Measurements from ENCODE around the gene TALDO1.

TALDO1 gene

GRCh38 chr11:788953-789940, 42.0 kb downstream of the TALDO1 start:
- H3K4me3 ChIP-seq (ENCODE audit: low read depth, low read length) = peak overlapping the region; percentile 44
- DNase-seq (ENCODE audit: low read depth) = peak; percentile 65
- TF ChIP-seq, protein P1, sequence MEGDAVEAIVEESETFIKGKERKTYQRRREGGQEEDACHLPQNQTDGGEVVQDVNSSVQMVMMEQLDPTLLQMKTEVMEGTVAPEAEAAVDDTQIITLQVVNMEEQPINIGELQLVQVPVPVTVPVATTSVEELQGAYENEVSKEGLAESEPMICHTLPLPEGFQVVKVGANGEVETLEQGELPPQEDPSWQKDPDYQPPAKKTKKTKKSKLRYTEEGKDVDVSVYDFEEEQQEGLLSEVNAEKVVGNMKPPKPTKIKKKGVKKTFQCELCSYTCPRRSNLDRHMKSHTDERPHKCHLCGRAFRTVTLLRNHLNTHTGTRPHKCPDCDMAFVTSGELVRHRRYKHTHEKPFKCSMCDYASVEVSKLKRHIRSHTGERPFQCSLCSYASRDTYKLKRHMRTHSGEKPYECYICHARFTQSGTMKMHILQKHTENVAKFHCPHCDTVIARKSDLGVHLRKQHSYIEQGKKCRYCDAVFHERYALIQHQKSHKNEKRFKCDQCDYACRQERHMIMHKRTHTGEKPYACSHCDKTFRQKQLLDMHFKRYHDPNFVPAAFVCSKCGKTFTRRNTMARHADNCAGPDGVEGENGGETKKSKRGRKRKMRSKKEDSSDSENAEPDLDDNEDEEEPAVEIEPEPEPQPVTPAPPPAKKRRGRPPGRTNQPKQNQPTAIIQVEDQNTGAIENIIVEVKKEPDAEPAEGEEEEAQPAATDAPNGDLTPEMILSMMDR (IDR thresholded peaks at IDR 0.05; ENCODE audit: insufficient read depth, low read depth, low read length, missing control alignments) = no peak

DNA sequence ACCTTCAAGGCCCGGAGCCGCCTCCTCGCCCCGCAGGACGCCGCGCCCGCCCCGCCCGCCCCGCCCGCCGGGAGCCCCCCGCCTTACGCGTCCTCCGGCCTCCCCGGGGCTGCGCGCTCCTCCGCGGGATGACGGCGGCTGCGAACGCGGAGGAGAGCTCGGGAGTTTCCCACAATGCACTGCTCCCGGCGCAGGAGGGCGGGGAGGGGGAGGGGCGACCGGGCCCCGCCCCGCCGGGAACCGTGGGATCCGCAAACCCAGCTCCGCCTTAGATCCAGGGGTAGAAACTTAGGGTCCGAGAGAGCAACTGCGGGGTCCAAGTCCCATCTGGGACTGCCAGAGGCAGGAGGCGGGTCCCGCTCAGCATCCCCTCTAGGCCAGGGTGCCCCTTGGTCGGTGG, 42.7 kb downstream of the TALDO1 start, which contains the start of gene CEND1:
CEND1 (minus strand) TSS at position 148 of the 400 bp plus-strand sequence. CDS start 1,514 bp downstream, outside the sequence.
- peak within 1 kb of the TSS; percentile 44 for H3K4me3 ChIP-seq (ENCODE audit: low read depth, low read length)
- TF ChIP-seq, protein P1 (IDR thresholded peaks at IDR 0.05; ENCODE audit: insufficient read depth, low read depth, low read length, missing control alignments) = no peak
- peak; percentile 73 for DNase-seq (ENCODE audit: low read depth)

DNA sequence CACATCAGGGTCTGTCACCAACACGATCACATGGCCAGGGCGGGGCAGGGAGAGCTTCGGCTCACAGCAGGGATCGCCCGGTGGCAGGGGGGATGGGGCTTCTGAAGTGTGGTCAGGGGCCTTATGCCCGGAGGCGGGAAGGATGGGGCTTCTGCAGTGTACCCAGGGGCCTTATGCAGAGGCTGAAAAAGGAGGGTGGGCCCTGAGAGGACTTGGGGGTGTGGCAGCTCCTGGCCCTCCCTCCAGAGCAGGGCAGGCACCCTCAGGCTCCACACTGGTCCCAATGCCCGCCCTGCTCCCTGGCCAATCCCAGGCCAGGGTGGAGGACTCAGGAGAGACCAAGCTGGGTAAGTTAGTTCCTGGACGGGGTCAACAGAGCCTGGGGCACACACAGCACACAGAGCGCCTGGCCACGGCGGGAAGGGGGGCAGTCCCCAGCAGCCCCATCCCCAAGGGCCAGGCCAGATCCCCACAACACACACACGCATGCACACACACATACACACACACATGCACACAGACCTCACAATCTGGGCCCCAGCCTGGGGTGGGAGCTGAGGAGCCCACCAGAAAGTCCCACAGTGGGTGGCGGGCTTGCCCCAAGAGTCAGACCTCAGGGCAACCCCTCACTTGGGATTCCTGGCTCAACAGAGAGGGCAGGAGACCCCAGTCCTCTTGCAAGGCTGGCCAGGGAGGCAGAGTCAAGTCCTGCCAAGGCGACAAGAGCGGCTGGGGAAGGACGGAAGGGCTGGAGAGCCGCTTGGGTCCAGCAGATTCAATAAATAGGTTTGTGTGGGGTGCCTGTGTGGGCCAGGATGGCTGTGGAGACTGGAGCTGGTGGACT, 43.7 kb downstream of the TALDO1 start:
- H3K4me3 ChIP-seq (ENCODE audit: low read depth, low read length) = no peak overlapping the region
- TF ChIP-seq, protein P1 (IDR thresholded peaks at IDR 0.05; ENCODE audit: insufficient read depth, low read depth, low read length, missing control alignments) = no peak

DNA sequence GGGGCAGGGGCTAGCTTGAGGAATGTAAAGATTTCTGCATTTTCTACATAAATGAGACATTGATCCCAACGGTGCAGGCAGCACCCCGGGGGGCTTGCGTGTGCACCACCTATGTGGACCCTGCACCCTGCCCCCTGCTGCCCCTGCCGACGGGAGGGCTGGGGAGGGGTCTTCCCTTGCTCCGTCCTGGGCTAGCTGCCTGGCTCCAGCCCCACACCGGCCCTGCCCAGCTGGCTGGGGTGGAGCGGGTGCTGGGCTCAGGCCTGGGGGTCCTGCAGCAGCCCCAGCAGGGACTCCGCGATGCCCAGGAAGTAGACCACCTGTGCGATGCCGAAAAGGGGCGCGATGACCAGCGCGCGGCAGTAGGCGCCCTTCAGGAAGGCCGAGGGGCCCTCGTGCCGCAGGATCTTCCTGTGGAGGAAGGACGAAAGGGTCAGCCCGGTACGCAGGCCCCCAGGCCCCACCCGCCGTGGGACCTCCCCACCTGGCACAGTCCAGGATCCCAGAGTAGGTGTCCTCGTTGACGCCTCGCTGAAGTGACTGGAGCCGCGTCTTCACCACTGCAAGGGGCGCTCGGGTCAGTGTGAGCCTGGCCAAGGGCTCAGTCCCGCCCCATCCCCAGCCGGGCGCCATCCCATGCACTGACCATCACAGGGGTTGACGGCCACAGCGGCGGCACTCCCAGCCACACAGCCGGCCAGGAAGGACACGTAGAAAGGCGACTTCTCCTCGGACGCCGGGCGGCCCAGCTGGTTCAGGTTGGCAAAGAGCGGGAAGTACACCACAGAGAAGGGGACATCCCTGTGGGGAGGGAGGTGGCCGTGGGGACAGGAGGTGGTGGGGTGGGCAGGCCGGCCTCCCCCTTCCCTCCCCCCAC, 44.6 kb downstream of the TALDO1 start:
- TF ChIP-seq, protein P1 (IDR thresholded peaks at IDR 0.05; ENCODE audit: insufficient read depth, low read depth, low read length, missing control alignments) = no peak
- H3K4me3 ChIP-seq (ENCODE audit: low read depth, low read length) = no peak overlapping the region
- DNase-seq (ENCODE audit: low read depth) = no peak

More for the DNA sequence above, 43.7 kb downstream of the TALDO1 start:
- no peak for DNase-seq (ENCODE audit: low read depth)

DNA sequence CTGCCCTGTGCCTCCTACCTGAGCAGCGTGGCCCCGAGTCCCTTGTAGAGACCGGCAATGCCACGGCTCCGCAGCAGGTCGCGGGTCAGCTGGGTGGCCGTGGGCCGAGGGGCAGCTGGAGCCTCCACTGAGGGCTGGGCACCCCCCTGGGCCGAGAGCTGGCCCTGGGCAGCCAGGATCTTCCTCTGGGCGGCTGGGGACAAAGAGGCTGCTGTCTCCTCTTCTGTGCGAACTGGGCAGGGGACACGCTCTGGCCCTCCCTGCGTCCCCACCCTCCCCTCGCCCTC, 45.2 kb downstream of the TALDO1 start:
- DNase-seq (ENCODE audit: low read depth) = no peak
- TF ChIP-seq, protein P1 (IDR thresholded peaks at IDR 0.05; ENCODE audit: insufficient read depth, low read depth, low read length, missing control alignments) = no peak

GRCh38 chr11:792873-793272, 45.6 kb downstream of the TALDO1 start:
- no peak for DNase-seq (ENCODE audit: low read depth)
- TF ChIP-seq, protein P1 (IDR thresholded peaks at IDR 0.05; ENCODE audit: insufficient read depth, low read depth, low read length, missing control alignments) = no peak
- no peak overlapping the region for H3K4me3 ChIP-seq (ENCODE audit: low read depth, low read length)

More for the DNA sequence above, 45.2 kb downstream of the TALDO1 start:
- H3K4me3 ChIP-seq (ENCODE audit: low read depth, low read length) = no peak overlapping the region

All from GM12865 (cell line).